SK-N-SH treated with all-trans-retinoic acid at 6 μM for 48 hours (cell line): Measurements from ENCODE around the gene RBM14.

ENCODE experiments used
- ATAC-seq: fragments of 200-7000 bp; cut with Tn5 transposase; 3 replicates; pipeline ENCODE4 v1.9.1; 2020; ENCODE audit warnings: mild to moderate bottlenecking, moderate library complexity
- ARNTL ChIP-seq: fragments of 450-650 bp; formaldehyde crosslinking; IDR thresholded peaks from 2 replicates; pipeline ENCODE4 v1.5.0; 2020; ENCODE audit warnings: low read depth, mild to moderate bottlenecking, moderate library complexity, borderline replicate concordance
- BACH2 ChIP-seq: fragments of 250-450 bp; sonication (Bioruptor Pico); IDR thresholded peaks from 2 replicates; pipeline ENCODE4 v1.9.0; 2021; ENCODE audit warnings: mild to moderate bottlenecking, borderline replicate concordance
- CSDC2 ChIP-seq: fragments of 250-450 bp; sonication (Bioruptor Pico); IDR thresholded peaks from 2 replicates; pipeline ENCODE4 v1.5.0; 2020; ENCODE audit warnings: mild to moderate bottlenecking, moderate library complexity
- ESRRG ChIP-seq: fragments of 250-450 bp; sonication (Bioruptor Pico); IDR thresholded peaks from 2 replicates; pipeline ENCODE4 v1.6.1; 2021; ENCODE audit warnings: mild to moderate bottlenecking
- GLIS3 ChIP-seq: fragments of 250-450 bp; sonication (Bioruptor Pico); IDR thresholded peaks from 2 replicates; pipeline ENCODE4 v1.5.0; 2020; ENCODE audit warnings: mild to moderate bottlenecking, moderate library complexity
- ISL1 ChIP-seq: fragments of 250-450 bp; sonication (Bioruptor Pico); IDR thresholded peaks from 2 replicates; pipeline ENCODE4 v2.1.2; 2022; ENCODE audit warnings: mild to moderate bottlenecking, moderate library complexity
- OSR1 ChIP-seq: fragments of 250-450 bp; sonication (Bioruptor Pico); IDR thresholded peaks from 2 replicates; pipeline ENCODE4 v1.8.0; 2022; ENCODE audit warnings: moderate library complexity, mild to moderate bottlenecking, inconsistent platforms
- PPARA ChIP-seq: fragments of 250-450 bp; sonication (Bioruptor Pico); IDR thresholded peaks from 2 replicates; pipeline ENCODE4 v1.5.0; 2020; ENCODE audit warnings: mild to moderate bottlenecking, borderline replicate concordance
- RARB ChIP-seq: fragments of 250-450 bp; sonication (Bioruptor Pico); IDR thresholded peaks from 2 replicates; pipeline ENCODE4 v1.8.0; 2021; ENCODE audit warnings: mild to moderate bottlenecking, moderate library complexity
- SNAI2 ChIP-seq: fragments of 250-450 bp; sonication (Bioruptor Pico); IDR thresholded peaks from 2 replicates; pipeline ENCODE4 v1.5.0; 2020; ENCODE audit warnings: mild to moderate bottlenecking, moderate library complexity
- TCF4 ChIP-seq: fragments of 250-450 bp; sonication (Bioruptor Pico); IDR thresholded peaks from 2 replicates; pipeline ENCODE4 v1.8.0; 2021; ENCODE audit warnings: mild to moderate bottlenecking, moderate library complexity, borderline replicate concordance
- TOX ChIP-seq: fragments of 250-450 bp; sonication (Bioruptor Pico); IDR thresholded peaks from 2 replicates; pipeline ENCODE4 v1.8.0; 2021; ENCODE audit warnings: mild to moderate bottlenecking, moderate library complexity, borderline replicate concordance
- ZC3H10 ChIP-seq: fragments of 250-450 bp; sonication (Bioruptor Pico); IDR thresholded peaks from 2 replicates; pipeline ENCODE4 v1.5.1; 2021; ENCODE audit warnings: mild to moderate bottlenecking, moderate library complexity
- ZFP3 ChIP-seq: fragments of 250-450 bp; sonication (Bioruptor Pico); IDR thresholded peaks from 2 replicates; pipeline ENCODE4 v1.5.0; 2020; ENCODE audit warnings: mild to moderate bottlenecking, moderate library complexity
- ZFP30 ChIP-seq: fragments of 450-650 bp; formaldehyde crosslinking; IDR thresholded peaks from 2 replicates; pipeline ENCODE4 v1.5.0; 2022; ENCODE audit warnings: mild to moderate bottlenecking, moderate library complexity
- ZNF565 ChIP-seq: fragments of 450-650 bp; formaldehyde crosslinking; conservative IDR thresholded peaks from 2 replicates; pipeline ENCODE4 v1.5.0; 2020; ENCODE audit warnings: low read depth, mild to moderate bottlenecking, moderate library complexity
- ZNF70 ChIP-seq: fragments of 450-650 bp; formaldehyde crosslinking; IDR thresholded peaks from 2 replicates; pipeline ENCODE4 v1.5.0; 2020; ENCODE audit warnings: mild to moderate bottlenecking, moderate library complexity
- ZNF8 ChIP-seq: fragments of 450-650 bp; formaldehyde crosslinking; IDR thresholded peaks from 2 replicates; pipeline ENCODE4 v1.5.0; 2020; ENCODE audit warnings: mild to moderate bottlenecking, moderate library complexity
- TF ChIP-seq, protein P1 (sequence below): fragments of 250-450 bp; sonication (Bioruptor Pico); IDR thresholded peaks from 2 replicates; pipeline ENCODE4 v1.8.0; 2020; ENCODE audit warnings: mild to moderate bottlenecking, moderate library complexity, borderline replicate concordance
- TF ChIP-seq, protein P2 (sequence below): fragments of 250-450 bp; sonication (Bioruptor Pico); IDR thresholded peaks from 2 replicates; pipeline ENCODE4 v1.8.0; 2021; ENCODE audit warnings: low read depth, mild to moderate bottlenecking, moderate library complexity, borderline replicate concordance
- TF ChIP-seq, protein P3 (sequence below): fragments of 250-450 bp; sonication (Bioruptor Pico); IDR thresholded peaks from 2 replicates; pipeline ENCODE4 v1.5.0; 2020; ENCODE audit warnings: mild to moderate bottlenecking, moderate library complexity
- TF ChIP-seq, protein P4 (sequence below): fragments of 250-450 bp; sonication (Bioruptor Pico); IDR thresholded peaks from 2 replicates; pipeline ENCODE4 v1.5.1; 2021; ENCODE audit warnings: mild to moderate bottlenecking, moderate library complexity

Gene RBM14

DNA sequence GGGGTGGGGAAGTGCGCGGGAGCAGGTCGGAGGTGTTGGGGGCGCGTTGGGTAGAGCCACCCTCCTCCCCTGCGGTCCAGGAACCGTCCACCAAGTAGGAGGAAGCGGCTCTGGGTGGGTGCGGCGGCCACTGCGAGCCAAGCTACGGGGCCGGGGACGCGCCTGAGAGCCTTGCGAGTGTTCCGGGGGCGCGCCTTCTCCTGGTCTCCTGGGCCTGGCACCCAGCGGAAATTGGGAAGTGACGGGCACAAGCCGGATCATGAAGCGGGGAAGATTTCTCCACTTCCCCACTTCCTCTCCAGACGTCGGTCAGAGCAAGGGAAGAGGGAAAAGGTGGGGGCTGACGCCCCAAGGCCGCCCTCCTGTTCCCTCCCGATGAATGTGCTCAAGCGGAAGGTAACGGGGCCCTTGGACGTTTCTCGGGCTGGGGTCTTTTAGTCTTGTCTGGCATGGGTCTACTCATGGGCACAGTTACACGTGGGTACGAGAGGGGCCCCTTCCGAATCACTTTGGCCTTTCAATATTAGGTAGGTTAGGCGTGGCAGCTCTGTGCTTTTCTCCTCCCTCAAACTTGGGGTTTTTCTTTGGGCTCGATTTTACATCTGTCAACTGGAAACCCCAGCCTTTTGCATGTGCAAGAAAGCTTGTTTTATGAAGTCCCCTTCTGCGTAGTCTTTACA lies 865 bp downstream of the RBM14 start:
- peak; percentile 53 for ATAC-seq
- TF ChIP-seq, protein P1, sequence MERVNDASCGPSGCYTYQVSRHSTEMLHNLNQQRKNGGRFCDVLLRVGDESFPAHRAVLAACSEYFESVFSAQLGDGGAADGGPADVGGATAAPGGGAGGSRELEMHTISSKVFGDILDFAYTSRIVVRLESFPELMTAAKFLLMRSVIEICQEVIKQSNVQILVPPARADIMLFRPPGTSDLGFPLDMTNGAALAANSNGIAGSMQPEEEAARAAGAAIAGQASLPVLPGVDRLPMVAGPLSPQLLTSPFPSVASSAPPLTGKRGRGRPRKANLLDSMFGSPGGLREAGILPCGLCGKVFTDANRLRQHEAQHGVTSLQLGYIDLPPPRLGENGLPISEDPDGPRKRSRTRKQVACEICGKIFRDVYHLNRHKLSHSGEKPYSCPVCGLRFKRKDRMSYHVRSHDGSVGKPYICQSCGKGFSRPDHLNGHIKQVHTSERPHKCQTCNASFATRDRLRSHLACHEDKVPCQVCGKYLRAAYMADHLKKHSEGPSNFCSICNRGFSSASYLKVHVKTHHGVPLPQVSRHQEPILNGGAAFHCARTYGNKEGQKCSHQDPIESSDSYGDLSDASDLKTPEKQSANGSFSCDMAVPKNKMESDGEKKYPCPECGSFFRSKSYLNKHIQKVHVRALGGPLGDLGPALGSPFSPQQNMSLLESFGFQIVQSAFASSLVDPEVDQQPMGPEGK (CRISPR knock-in tag), result no peak
- TF ChIP-seq CSDC2 (CRISPR knock-in tag) (no peak), ZNF565 (CRISPR knock-in tag) (no peak), ZC3H10 (0 out of 2 replicates have a peak, but pooled peaks have one; percentile 0), ISL1 (0 out of 2 replicates have a peak, but pooled peaks have one; percentile 4), SNAI2 (CRISPR knock-in tag) (no peak)
- TF ChIP-seq, protein P2, sequence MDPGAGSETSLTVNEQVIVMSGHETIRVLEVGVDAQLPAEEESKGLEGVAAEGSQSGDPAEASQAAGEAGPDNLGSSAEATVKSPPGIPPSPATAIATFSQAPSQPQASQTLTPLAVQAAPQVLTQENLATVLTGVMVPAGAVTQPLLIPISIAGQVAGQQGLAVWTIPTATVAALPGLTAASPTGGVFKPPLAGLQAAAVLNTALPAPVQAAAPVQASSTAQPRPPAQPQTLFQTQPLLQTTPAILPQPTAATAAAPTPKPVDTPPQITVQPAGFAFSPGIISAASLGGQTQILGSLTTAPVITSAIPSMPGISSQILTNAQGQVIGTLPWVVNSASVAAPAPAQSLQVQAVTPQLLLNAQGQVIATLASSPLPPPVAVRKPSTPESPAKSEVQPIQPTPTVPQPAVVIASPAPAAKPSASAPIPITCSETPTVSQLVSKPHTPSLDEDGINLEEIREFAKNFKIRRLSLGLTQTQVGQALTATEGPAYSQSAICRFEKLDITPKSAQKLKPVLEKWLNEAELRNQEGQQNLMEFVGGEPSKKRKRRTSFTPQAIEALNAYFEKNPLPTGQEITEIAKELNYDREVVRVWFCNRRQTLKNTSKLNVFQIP (CRISPR knock-in tag), result no peak
- TF ChIP-seq, protein P3, sequence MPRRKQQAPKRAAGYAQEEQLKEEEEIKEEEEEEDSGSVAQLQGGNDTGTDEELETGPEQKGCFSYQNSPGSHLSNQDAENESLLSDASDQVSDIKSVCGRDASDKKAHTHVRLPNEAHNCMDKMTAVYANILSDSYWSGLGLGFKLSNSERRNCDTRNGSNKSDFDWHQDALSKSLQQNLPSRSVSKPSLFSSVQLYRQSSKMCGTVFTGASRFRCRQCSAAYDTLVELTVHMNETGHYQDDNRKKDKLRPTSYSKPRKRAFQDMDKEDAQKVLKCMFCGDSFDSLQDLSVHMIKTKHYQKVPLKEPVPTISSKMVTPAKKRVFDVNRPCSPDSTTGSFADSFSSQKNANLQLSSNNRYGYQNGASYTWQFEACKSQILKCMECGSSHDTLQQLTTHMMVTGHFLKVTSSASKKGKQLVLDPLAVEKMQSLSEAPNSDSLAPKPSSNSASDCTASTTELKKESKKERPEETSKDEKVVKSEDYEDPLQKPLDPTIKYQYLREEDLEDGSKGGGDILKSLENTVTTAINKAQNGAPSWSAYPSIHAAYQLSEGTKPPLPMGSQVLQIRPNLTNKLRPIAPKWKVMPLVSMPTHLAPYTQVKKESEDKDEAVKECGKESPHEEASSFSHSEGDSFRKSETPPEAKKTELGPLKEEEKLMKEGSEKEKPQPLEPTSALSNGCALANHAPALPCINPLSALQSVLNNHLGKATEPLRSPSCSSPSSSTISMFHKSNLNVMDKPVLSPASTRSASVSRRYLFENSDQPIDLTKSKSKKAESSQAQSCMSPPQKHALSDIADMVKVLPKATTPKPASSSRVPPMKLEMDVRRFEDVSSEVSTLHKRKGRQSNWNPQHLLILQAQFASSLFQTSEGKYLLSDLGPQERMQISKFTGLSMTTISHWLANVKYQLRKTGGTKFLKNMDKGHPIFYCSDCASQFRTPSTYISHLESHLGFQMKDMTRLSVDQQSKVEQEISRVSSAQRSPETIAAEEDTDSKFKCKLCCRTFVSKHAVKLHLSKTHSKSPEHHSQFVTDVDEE, result 0 out of 2 replicates have a peak, but pooled peaks have one; percentile 5

DNA sequence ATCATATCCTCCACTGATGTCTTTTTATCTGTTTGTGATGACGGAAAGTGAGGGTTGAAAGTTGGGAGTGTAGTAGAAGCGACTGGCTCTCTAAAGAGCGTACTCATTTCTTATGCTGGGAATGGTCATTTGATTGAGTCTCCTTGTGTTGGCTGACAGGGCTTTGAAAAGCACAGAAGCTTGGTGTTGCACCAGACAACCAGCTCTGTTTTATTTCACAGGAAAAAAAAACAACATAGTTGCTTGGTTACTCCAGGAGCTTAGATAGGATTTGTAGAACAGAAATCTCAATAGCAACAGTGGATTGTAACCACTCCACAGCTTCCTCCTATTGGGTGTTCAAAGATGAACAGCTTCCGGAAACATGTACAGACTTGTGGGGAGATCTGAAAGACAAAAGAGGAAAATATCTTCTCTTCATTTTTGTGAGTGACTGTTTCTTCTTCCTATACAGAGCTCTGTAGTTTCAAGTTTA lies 2.7 kb downstream of the RBM14 start:
- no peak for TF ChIP-seq OSR1 (CRISPR knock-in tag)
- no peak for TF ChIP-seq TOX (CRISPR knock-in tag)
- ATAC-seq, result no peak; the same call in 2 of the 3 replicates

DNA sequence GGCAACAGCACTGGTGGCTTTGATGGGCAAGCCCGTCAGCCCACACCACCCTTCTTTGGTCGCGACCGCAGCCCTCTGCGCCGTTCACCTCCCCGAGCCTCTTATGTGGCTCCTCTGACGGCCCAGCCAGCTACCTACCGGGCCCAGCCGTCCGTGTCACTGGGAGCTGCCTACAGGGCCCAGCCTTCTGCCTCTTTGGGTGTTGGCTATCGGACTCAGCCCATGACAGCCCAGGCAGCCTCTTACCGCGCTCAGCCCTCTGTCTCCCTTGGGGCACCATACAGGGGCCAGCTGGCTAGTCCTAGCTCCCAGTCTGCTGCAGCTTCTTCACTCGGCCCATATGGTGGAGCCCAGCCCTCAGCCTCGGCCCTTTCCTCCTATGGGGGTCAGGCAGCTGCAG lies 8.0 kb downstream of the RBM14 start:
- no peak for ATAC-seq
- TF ChIP-seq ZNF70 (CRISPR knock-in tag) (no peak), BACH2 (CRISPR knock-in tag) (no peak), ZFP30 (CRISPR knock-in tag) (no peak), TOX (CRISPR knock-in tag) (no peak), ISL1 (no peak), ZNF8 (CRISPR knock-in tag) (no peak), GLIS3 (no peak), ZFP3 (no peak), ESRRG (CRISPR knock-in tag) (no peak), ZC3H10 (no peak), TCF4 (CRISPR knock-in tag) (no peak), ZNF565 (CRISPR knock-in tag) (no peak), PPARA (CRISPR knock-in tag) (no peak), RARB (no peak), SNAI2 (CRISPR knock-in tag) (no peak), ARNTL (CRISPR knock-in tag) (no peak)
- TF ChIP-seq, protein P4, sequence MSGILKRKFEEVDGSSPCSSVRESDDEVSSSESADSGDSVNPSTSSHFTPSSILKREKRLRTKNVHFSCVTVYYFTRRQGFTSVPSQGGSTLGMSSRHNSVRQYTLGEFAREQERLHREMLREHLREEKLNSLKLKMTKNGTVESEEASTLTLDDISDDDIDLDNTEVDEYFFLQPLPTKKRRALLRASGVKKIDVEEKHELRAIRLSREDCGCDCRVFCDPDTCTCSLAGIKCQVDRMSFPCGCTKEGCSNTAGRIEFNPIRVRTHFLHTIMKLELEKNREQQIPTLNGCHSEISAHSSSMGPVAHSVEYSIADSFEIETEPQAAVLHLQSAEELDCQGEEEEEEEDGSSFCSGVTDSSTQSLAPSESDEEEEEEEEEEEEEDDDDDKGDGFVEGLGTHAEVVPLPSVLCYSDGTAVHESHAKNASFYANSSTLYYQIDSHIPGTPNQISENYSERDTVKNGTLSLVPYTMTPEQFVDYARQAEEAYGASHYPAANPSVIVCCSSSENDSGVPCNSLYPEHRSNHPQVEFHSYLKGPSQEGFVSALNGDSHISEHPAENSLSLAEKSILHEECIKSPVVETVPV (CRISPR knock-in tag), result no peak
- TF ChIP-seq, protein P1 (CRISPR knock-in tag), result no peak
- TF ChIP-seq, protein P2 (CRISPR knock-in tag), result no peak
- TF ChIP-seq, protein P3, result no peak
- TF ChIP-seq, all 23 proteins: peak for 0
